Fibroblast of lung (primary cell): Measurements from ENCODE around the gene BCAS3. TPM values are rescaled to one million over a fixed set of nuclear protein-coding genes. Genes with fewer than 3 reads are reported as not detected.
"Not testable (repeated sequence)": the region's sequence is repeated elsewhere in the genome, so short reads cannot be mapped to it uniquely, and the experiment has no call there.

ENCODE experiments used
- DNase-seq, 2 donors: peaks; one replicate each; pipeline versions ENCODE4 v3.0.0 to v3.0.0-alpha.2; 2010; ENCODE audit warnings: low read depth in 2 of 2
- H2AFZ ChIP-seq: 2 replicates; pipeline ENCODE4 v1.5.1; 2012; ENCODE audit warnings: low read length, control low read depth, inconsistent platforms
- H3K27ac ChIP-seq: 2 replicates; pipeline ENCODE4 v1.5.1; 2011; ENCODE audit warnings: low read length, control low read depth; ENCODE audit not compliant: insufficient read depth
- H3K27me3 ChIP-seq: 2 replicates; pipeline ENCODE4 v1.5.1; 2011; ENCODE audit warnings: mild to moderate bottlenecking, low read length; ENCODE audit not compliant: control insufficient read depth, insufficient read depth
- H3K36me3 ChIP-seq: 2 replicates; pipeline ENCODE4 v1.5.1; 2011; ENCODE audit warnings: low read length; ENCODE audit not compliant: control insufficient read depth, insufficient read depth
- H3K4me1 ChIP-seq: 2 replicates; pipeline ENCODE4 v1.5.1; 2011; ENCODE audit warnings: low read length; ENCODE audit not compliant: control insufficient read depth, insufficient read depth; ENCODE audit errors: extremely low read depth
- H3K4me2 ChIP-seq: 2 replicates; pipeline ENCODE4 v1.5.1; 2011; ENCODE audit warnings: low read length, control low read depth; ENCODE audit not compliant: insufficient read depth; ENCODE audit errors: extremely low read depth
- H3K4me3 ChIP-seq, 4 experiments: fragments of 200-600 bp in 1 of 4; sonication (generic) in 1 of 4; replicated peaks in 1 of 4; 2 replicates each; pipeline ENCODE4 v1.5.1; 2011 to 2016; ENCODE audit warnings: low read length in 4 of 4, low read depth in 3 of 4, mild to moderate bottlenecking in 3 of 4, control low read depth in 2 of 4, inconsistent platforms in 1 of 4, mixed read lengths in 1 of 4; ENCODE audit not compliant: insufficient read depth in 1 of 4; ENCODE audit errors: control extremely low read depth in 1 of 4
- H3K79me2 ChIP-seq: 2 replicates; pipeline ENCODE4 v1.5.1; 2012; ENCODE audit warnings: mild to moderate bottlenecking, low read length, inconsistent platforms; ENCODE audit not compliant: control insufficient read depth, insufficient read depth
- H3K9ac ChIP-seq: 2 replicates; pipeline ENCODE4 v1.5.1; 2011; ENCODE audit warnings: mild to moderate bottlenecking, low read length, control low read depth; ENCODE audit not compliant: insufficient read depth
- H3K9me3 ChIP-seq: 2 replicates; pipeline ENCODE4 v1.5.1; 2012; ENCODE audit warnings: low read depth, low read length; ENCODE audit not compliant: control insufficient read depth, insufficient read depth
- H4K20me1 ChIP-seq: 2 replicates; pipeline ENCODE4 v1.5.1; 2011; ENCODE audit warnings: low read length; ENCODE audit not compliant: control insufficient read depth, insufficient read depth; ENCODE audit errors: extremely low read depth
- CTCF ChIP-seq, 2 donors: IDR thresholded peaks in 1 of 2; conservative IDR thresholded peaks in 1 of 2; 1 replicate in 1 of 2; 2 replicates in 1 of 2; pipeline ENCODE4 v1.5.1; 2011 to 2012; ENCODE audit warnings: low read length in 2 of 2, control low read depth in 1 of 2, inconsistent platforms in 1 of 2, low read depth in 1 of 2, mild to moderate bottlenecking in 1 of 2
- EZH2 ChIP-seq: IDR thresholded peaks from 2 replicates; pipeline ENCODE4 v1.5.1; 2012; ENCODE audit warnings: low read length, control low read depth, mild to moderate bottlenecking; ENCODE audit errors: missing control alignments
- polyA plus RNA-seq, 2 donors: library from polyadenylated mRNA; depleted of rRNA in 1 of 2; stranded (reverse) in 1 of 2; unstranded in 1 of 2; fragments of >200 nt; gene quantifications; 2 replicates each; pipeline ENCODE4 v1.2.1, GENCODE V29; 2011 to 2012; ENCODE audit warnings: missing spikeins in 1 of 2
- total RNA-seq: library from RNA; depleted of rRNA; stranded (reverse); fragments of >200 nt; gene quantifications from 2 replicates; pipeline ENCODE4 v1.2.1, GENCODE V29; 2014

BCAS3 gene
- total and polyA plus RNA-seq, 2 donors (not counting 1 experiment from before 2014, with no cell fraction given), result 9.9 to 43.6 TPM

GRCh38 chr17:60671482-60671881 lies 6.2 kb upstream of the BCAS3 start:
- no peak overlapping the region for H3K27ac ChIP-seq
- no peak overlapping the region for H3K4me3 ChIP-seq
- H2AFZ ChIP-seq, result no peak overlapping the region
- H3K9ac ChIP-seq, result no peak overlapping the region
- no peaks in the 10 kb centered on the region for H3K27me3 ChIP-seq
- no peaks in the 10 kb centered on the region for H4K20me1 ChIP-seq
- H3K79me2 ChIP-seq, result no peaks in the 10 kb centered on the region
- DNase-seq, result no peak
- H3K4me2 ChIP-seq, result no peak overlapping the region
- no peaks in the 10 kb centered on the region for H3K9me3 ChIP-seq
- H3K36me3 ChIP-seq, result no peaks in the 10 kb centered on the region
- no peaks in the 10 kb centered on the region for H3K4me1 ChIP-seq
- TF ChIP-seq CTCF (conservative IDR thresholded peaks at IDR 0.05 in 1 of 2, IDR thresholded peaks at IDR 0.05 in 1 of 2; ENCODE audit: low read depth in 1 of 2, low read length in 2 of 2), result no peak
- no peak for TF ChIP-seq EZH2

GRCh38 chr17:60674637-60675036 lies 3.0 kb upstream of the BCAS3 start:
- H3K9me3 ChIP-seq, H3K36me3 ChIP-seq, H3K27ac ChIP-seq, H4K20me1 ChIP-seq, H3K27me3 ChIP-seq, H3K4me2 ChIP-seq, H2AFZ ChIP-seq, H3K79me2 ChIP-seq, H3K9ac ChIP-seq, DNase-seq, H3K4me1 ChIP-seq, H3K4me3 ChIP-seq: not testable (repeated sequence)

GRCh38 chr17:60675997-60676396 lies 1.7 kb upstream of the BCAS3 start:
- DNase-seq, result no peak
- Histone ChIP-seq H4K20me1 (no peaks in the 10 kb centered on the region), H3K4me1 (no peaks in the 10 kb centered on the region), H3K4me3 (no peak overlapping the region), H3K9ac (no peak overlapping the region), H2AFZ (no peak overlapping the region), H3K4me2 (no peak overlapping the region), H3K36me3 (no peaks in the 10 kb centered on the region), H3K27me3 (no peaks in the 10 kb centered on the region), H3K79me2 (no peaks in the 10 kb centered on the region), H3K9me3 (no peaks in the 10 kb centered on the region), H3K27ac (no peak overlapping the region)
- TF ChIP-seq CTCF (conservative IDR thresholded peaks at IDR 0.05 in 1 of 2, IDR thresholded peaks at IDR 0.05 in 1 of 2; ENCODE audit: low read depth in 1 of 2, low read length in 2 of 2) (no peak), EZH2 (no peak)
